ENCODE results near the gene KIAA1549. TPM values are rescaled to one million over a fixed set of nuclear protein-coding genes. Genes with fewer than 3 reads are reported as not detected.

Gene KIAA1549
- total and polyA plus RNA-seq, 2 of the 8 experiments (the other 6 are each of a cell fraction or from before 2014, with no cell fraction given) = 6.5 to 17.3 TPM

DNA sequence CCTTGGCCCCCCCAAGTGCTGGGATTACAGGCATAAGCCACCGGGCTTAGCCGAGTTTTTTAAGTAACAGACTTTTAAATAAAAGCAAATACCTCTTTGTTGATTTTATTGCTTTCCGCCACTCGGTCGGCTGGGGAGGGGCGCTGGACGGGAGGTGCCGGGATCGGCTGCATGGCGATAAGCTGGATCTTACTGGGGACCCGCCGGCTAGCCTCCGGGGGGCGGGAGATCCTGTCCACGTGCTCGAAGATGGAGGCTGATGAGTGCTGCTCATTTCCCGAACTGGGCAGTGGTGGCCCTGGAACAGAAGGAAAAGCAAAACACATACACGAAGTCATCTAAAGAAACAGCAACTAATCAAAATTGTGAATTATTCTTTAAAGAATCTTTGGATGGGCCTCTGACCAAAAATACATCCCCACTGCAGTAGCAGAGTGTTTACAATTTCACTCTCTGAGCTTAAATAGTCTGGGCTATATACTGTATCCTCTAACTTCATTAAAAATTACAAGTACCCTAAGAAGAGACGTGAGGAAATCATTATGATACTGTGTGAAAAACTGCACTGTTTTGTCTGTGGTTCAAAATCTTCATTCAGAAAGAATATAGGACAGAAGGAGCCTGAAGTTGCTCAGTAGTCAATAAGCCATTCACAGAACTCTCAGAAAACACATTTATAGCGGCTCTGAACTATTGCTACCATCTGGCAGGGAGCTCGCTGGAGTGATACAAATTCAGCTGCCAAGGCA lies 110.0 kb downstream of the KIAA1549 start:
- DNase-seq (ENCODE audit: low read depth in 1 of 2, low spot score in 2 of 2) = no peak
- Histone ChIP-seq H2BK15ac (ENCODE audit: low read length) (no peak overlapping the region), H3K4me3 (ENCODE audit: extremely low read depth in 1 of 4, insufficient read depth in 2 of 4, low read depth in 3 of 4, low read length in 4 of 4) (no peak overlapping the region), H3K4ac (replicated peaks; ENCODE audit: insufficient read length, low read depth, low read length) (no peak overlapping the region), H3K56ac (replicated peaks; ENCODE audit: insufficient read length, low read depth, low read length) (no peak overlapping the region), H2BK5ac (ENCODE audit: low read depth, low read length) (no peak overlapping the region), H2BK12ac (ENCODE audit: low read depth, low read length) (no peak overlapping the region), H3K14ac (ENCODE audit: insufficient read length) (no peak overlapping the region), H3K4me2 (ENCODE audit: insufficient read depth in 1 of 2, low read depth in 2 of 2, low read length in 2 of 2) (no peak overlapping the region), H3K4me1 (replicated peaks in 1 of 4; ENCODE audit: control insufficient read depth in 3 of 4, insufficient read depth in 4 of 4, low read length in 3 of 4) (no peaks in the 10 kb centered on the region), H2BK20ac (ENCODE audit: low read length) (no peak overlapping the region), H2AK5ac (ENCODE audit: low read depth, low read length) (no peak overlapping the region), H3K79me1 (ENCODE audit: low read depth, low read length) (no peaks in the 10 kb centered on the region), H3K36me3 (ENCODE audit: control insufficient read depth in 2 of 4, insufficient read depth in 4 of 4, low read length in 3 of 4) (peaks cover 3 to 15% (median 9%) of the 10 kb centered on the region in 4 experiments; a peak in 5 of 8 replicates), H3K23ac (ENCODE audit: insufficient read length) (no peak overlapping the region), H4K20me1 (replicated peaks in 1 of 2; ENCODE audit: control insufficient read depth in 1 of 2, insufficient read depth in 2 of 2, low read length in 2 of 2) (no peaks in the 10 kb centered on the region), H2BK120ac (replicated peaks; ENCODE audit: low read depth, low read length) (no peak overlapping the region), H2AFZ (ENCODE audit: low read length) (no peak overlapping the region), H4K91ac (replicated peaks; ENCODE audit: insufficient read length, low read length) (no peak overlapping the region), H4K5ac (ENCODE audit: insufficient read length, low read depth, low read length) (no peak overlapping the region), H3K18ac (ENCODE audit: extremely low read depth, low read length) (no peak overlapping the region), H4K8ac (ENCODE audit: extremely low read depth, insufficient read depth, low read length) (no peak overlapping the region), H3K9ac (replicated peaks in 1 of 4; ENCODE audit: extremely low read depth in 1 of 4, low read depth in 3 of 4, low read length in 3 of 4) (no peak overlapping the region), H3K27me3 (replicated peaks in 1 of 4; ENCODE audit: control insufficient read depth in 3 of 4, extremely low read depth in 1 of 4, insufficient read depth in 3 of 4, low read length in 3 of 4) (no peaks in the 10 kb centered on the region), H3K9me3 (ENCODE audit: insufficient read depth in 2 of 2, low read depth in 1 of 2, low read length in 1 of 2) (no peaks in the 10 kb centered on the region), H3K79me2 (ENCODE audit: control insufficient read depth in 1 of 2, insufficient read depth in 2 of 2, low read length in 2 of 2) (no peaks in the 10 kb centered on the region), H3K27ac (ENCODE audit: low read depth, low read length) (no peak overlapping the region), H3K23me2 (ENCODE audit: low read depth, low read length) (no peaks in the 10 kb centered on the region)
- FAIRE-seq = no peak
- ChIA-PET CTCF (ENCODE audit: partially characterized antibody) (interaction anchor here (1.0 to 1.4 kb wide), 3 partner anchors 10 to 18 kb away, joined by 3 to 5 read pairs (median 3); no protein-coding TSS in a partner anchor), POLR2A (ENCODE audit: partially characterized antibody) (no interaction called here)
- WGBS, 2 experiments (ENCODE audit: extremely low coverage in 1 of 2, insufficient coverage in 1 of 2, insufficient read length in 1 of 2, insufficient replicate concordance in 2 of 2, low coverage in 1 of 2, low lambda C conversion rate in 2 of 2, missing lambda C conversion rate in 1 of 2) = 89% methylated on average over 21 of the region's 21 CpGs; no CpG with 5 or more reads in 1 of the 2 experiments
- no peak for TF ChIP-seq ZNF274 (IDR thresholded peaks at IDR 0.05; ENCODE audit: borderline replicate concordance, extremely low read depth, low read length)
- no peak for TF ChIP-seq CHD1 (IDR thresholded peaks at IDR 0.05; ENCODE audit: low read depth, low read length)
- no peak for TF ChIP-seq RFX5 (IDR thresholded peaks at IDR 0.05; ENCODE audit: borderline replicate concordance, low read depth, low read length)
- TF ChIP-seq BCL11A (IDR thresholded peaks at IDR 0.05; ENCODE audit: low read depth in 2 of 2, low read length in 2 of 2) = no peak
- TF ChIP-seq SAP30 (IDR thresholded peaks at IDR 0.05; ENCODE audit: insufficient read depth, insufficient replicate concordance, low read length) = no peak
- no peak for TF ChIP-seq USF2 (IDR thresholded peaks at IDR 0.05; ENCODE audit: low read length)
- TF ChIP-seq, protein P1, sequence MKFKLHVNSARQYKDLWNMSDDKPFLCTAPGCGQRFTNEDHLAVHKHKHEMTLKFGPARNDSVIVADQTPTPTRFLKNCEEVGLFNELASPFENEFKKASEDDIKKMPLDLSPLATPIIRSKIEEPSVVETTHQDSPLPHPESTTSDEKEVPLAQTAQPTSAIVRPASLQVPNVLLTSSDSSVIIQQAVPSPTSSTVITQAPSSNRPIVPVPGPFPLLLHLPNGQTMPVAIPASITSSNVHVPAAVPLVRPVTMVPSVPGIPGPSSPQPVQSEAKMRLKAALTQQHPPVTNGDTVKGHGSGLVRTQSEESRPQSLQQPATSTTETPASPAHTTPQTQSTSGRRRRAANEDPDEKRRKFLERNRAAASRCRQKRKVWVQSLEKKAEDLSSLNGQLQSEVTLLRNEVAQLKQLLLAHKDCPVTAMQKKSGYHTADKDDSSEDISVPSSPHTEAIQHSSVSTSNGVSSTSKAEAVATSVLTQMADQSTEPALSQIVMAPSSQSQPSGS (IDR thresholded peaks at IDR 0.05; ENCODE audit: low read length) = no peak
- no peak for TF ChIP-seq TEAD4 (IDR thresholded peaks at IDR 0.05; ENCODE audit: low read depth, low read length)
- no peak for TF ChIP-seq CBX8 (IDR thresholded peaks at IDR 0.05; ENCODE audit: borderline replicate concordance, low read depth, low read length)
- TF ChIP-seq POU5F1 (IDR thresholded peaks at IDR 0.05; ENCODE audit: low read depth, low read length) = no peak

Data from H1 (cell line).